ENCODE measurements around the gene TMEM132A. TPM values are rescaled to one million over a fixed set of nuclear protein-coding genes. Genes with fewer than 3 reads are reported as not detected.

The TMEM132A gene
- total and polyA plus RNA-seq, 9 of the 15 experiments (the other 6 are each of a cell fraction or from before 2014, with no cell fraction given): 0.04 to 1.1 (median 0.18) TPM; not detected in 4

GRCh38 chr11:60937811-60938210 is 13.6 kb downstream of the TMEM132A start:
- Histone ChIP-seq H3K4me3 (no peak overlapping the region), H3K9ac (ENCODE audit: insufficient read depth in 1 of 2, low read depth in 2 of 2, low read length in 2 of 2) (no peak overlapping the region), H4K20me1 (replicated peaks; ENCODE audit: control insufficient read depth, insufficient read depth, low read length) (peaks cover 16% of the 10 kb centered on the region), H3K9me1 (ENCODE audit: control insufficient read depth, insufficient read depth, low read length) (no peaks in the 10 kb centered on the region), H2AFZ (ENCODE audit: low read depth, low read length) (no peak overlapping the region), H3K4me1 (replicated peaks in 1 of 2; ENCODE audit: control insufficient read depth in 2 of 2, insufficient read depth in 2 of 2, low read length in 2 of 2) (peaks cover 0 to 20% of the 10 kb centered on the region in 2 experiments; a peak in 1 of 5 replicates), H3K27ac (ENCODE audit: extremely low read depth, low read depth, low read length) (no peak overlapping the region), H3K79me2 (ENCODE audit: control insufficient read depth, insufficient read depth, low read length) (no peaks in the 10 kb centered on the region), H3K36me3 (ENCODE audit: control insufficient read depth, insufficient read depth, low read length) (no peaks in the 10 kb centered on the region), H3K9me3 (replicated peaks; ENCODE audit: control insufficient read depth, insufficient read depth, low read depth, low read length) (no peaks in the 10 kb centered on the region), H3K4me2 (ENCODE audit: insufficient read depth, low read length) (no peak overlapping the region), H3K27me3 (ENCODE audit: control insufficient read depth in 2 of 2, insufficient read depth in 2 of 2, low read length in 2 of 2) (peaks cover 67 to 88% of the 10 kb centered on the region in 2 experiments)
- FAIRE-seq (no peak), DNase-seq (ENCODE audit: extremely low read depth in 1 of 4, low spot score in 3 of 4) (no peak), ATAC-seq (no peak)
- in situ Hi-C loops (cut with MboI): no loop called here
- TF ChIP-seq BRCA1 (IDR thresholded peaks at IDR 0.05) (no peak), BRCA1 (CRISPR knock-in tag; IDR thresholded peaks at IDR 0.05) (no peak), PYGO2 (tag; IDR thresholded peaks at IDR 0.05) (no peak)
- ChIA-PET POLR2A (no interaction called here), CTCF (ENCODE audit: low intra/inter-chr PET ratio) (no interaction called here)
- WGBS (ENCODE audit: insufficient coverage, low coverage, missing lambda C conversion rate): 2% methylated on average over 8 of the region's 8 CpGs
- intact Hi-C loops (cut with micrococcal nuclease): no loop called here
- no TSS peak for BruUV-seq (replicated peaks)

- no peak overlapping the region for H3K9ac ChIP-seq (ENCODE audit: insufficient read depth in 1 of 2, low read depth in 2 of 2, low read length in 2 of 2)
- no peaks in the 10 kb centered on the region for H3K79me2 ChIP-seq (ENCODE audit: control insufficient read depth, insufficient read depth, low read length)
- in situ Hi-C loops (cut with MboI) (no loop called here), intact Hi-C loops (cut with micrococcal nuclease) (no loop called here)
- ChIA-PET CTCF (ENCODE audit: low intra/inter-chr PET ratio) (no interaction called here), POLR2A (no interaction called here)
- no peaks in the 10 kb centered on the region for H3K9me1 ChIP-seq (ENCODE audit: control insufficient read depth, insufficient read depth, low read length)
- peaks cover 0 to 19% of the 10 kb centered on the region in 2 experiments; a peak in 1 of 5 replicates for H3K4me1 ChIP-seq (replicated peaks in 1 of 2; ENCODE audit: control insufficient read depth in 2 of 2, insufficient read depth in 2 of 2, low read length in 2 of 2)
- DNase-seq (ENCODE audit: extremely low read depth in 1 of 4, low spot score in 3 of 4): no peak
- 0% methylated on average over 9 of the region's 9 CpGs for WGBS (ENCODE audit: insufficient coverage, low coverage, missing lambda C conversion rate)
- no TSS peak for BruUV-seq (replicated peaks)
- no peak overlapping the region for H3K4me2 ChIP-seq (ENCODE audit: insufficient read depth, low read length)
- H4K20me1 ChIP-seq (replicated peaks; ENCODE audit: control insufficient read depth, insufficient read depth, low read length): peaks cover 16% of the 10 kb centered on the region
- peaks cover 66 to 87% of the 10 kb centered on the region in 2 experiments for H3K27me3 ChIP-seq (ENCODE audit: control insufficient read depth in 2 of 2, insufficient read depth in 2 of 2, low read length in 2 of 2)
- no peak overlapping the region for H3K27ac ChIP-seq (ENCODE audit: extremely low read depth, low read depth, low read length)
- H2AFZ ChIP-seq (ENCODE audit: low read depth, low read length): no peak overlapping the region
- H3K9me3 ChIP-seq (replicated peaks; ENCODE audit: control insufficient read depth, insufficient read depth, low read depth, low read length): no peaks in the 10 kb centered on the region
- ATAC-seq: no peak; the same call in 2 of the 3 replicates
- no peak overlapping the region for H3K4me3 ChIP-seq
- no peak for FAIRE-seq
- no peaks in the 10 kb centered on the region for H3K36me3 ChIP-seq (ENCODE audit: control insufficient read depth, insufficient read depth, low read length)
- TF ChIP-seq SNRNP70 (optimal IDR thresholded peaks at IDR 0.05; ENCODE audit: low read depth, low read length): no peak
- no peak for TF ChIP-seq PHF8 (IDR thresholded peaks at IDR 0.05; ENCODE audit: borderline replicate concordance, low read length)
- no peak for TF ChIP-seq FOXP4 (CRISPR knock-in tag; IDR thresholded peaks at IDR 0.05; ENCODE audit: borderline replicate concordance)
- no peak for TF ChIP-seq GATAD2A (IDR thresholded peaks at IDR 0.05)
- no peak for TF ChIP-seq JUNB (CRISPR knock-in tag; conservative IDR thresholded peaks at IDR 0.05)
- TF ChIP-seq RFX1 (IDR thresholded peaks at IDR 0.05): no peak
- no peak for TF ChIP-seq TSHZ1 (CRISPR knock-in tag; IDR thresholded peaks at IDR 0.05)
- no peak for TF ChIP-seq ZNF780A (CRISPR knock-in tag; IDR thresholded peaks at IDR 0.05)
- no peak for TF ChIP-seq SETDB1 (IDR thresholded peaks at IDR 0.05; ENCODE audit: low read length)
- TF ChIP-seq PRPF4 (IDR thresholded peaks at IDR 0.05; ENCODE audit: insufficient read depth, low read depth, low read length, poor library complexity, severe bottlenecking): no peak
Measured at GRCh38 chr11:60938500-60938899, 14.2 kb downstream of the TMEM132A start.
